Choroid plexus epithelial cell (primary cell): ENCODE data around the gene TTI1.

Source experiments
- DNase-seq: peaks from one replicate; pipeline ENCODE4 v3.0.0-alpha.2; 2010; ENCODE audit warnings: low read depth
- H3K4me3 ChIP-seq: 2 replicates; pipeline ENCODE4 v1.5.1; 2011; ENCODE audit warnings: low read depth, mild to moderate bottlenecking, control low read depth, low read length, moderate library complexity
- CTCF ChIP-seq: conservative IDR thresholded peaks from 2 replicates; pipeline ENCODE4 v1.5.1; 2011; ENCODE audit warnings: low read depth, mild to moderate bottlenecking, control low read depth, inconsistent platforms, low read length, moderate library complexity

Gene TTI1

GRCh38 chr20:38033330-38034107 is at the start of gene TTI1, which contains the start of gene RPRD1B:
TSS of gene TTI1 (minus strand) at chr20:38033456. CDS start at chr20:38013816, 19,640 bp downstream.
TSS of gene RPRD1B (plus strand) at chr20:38033746. CDS start at chr20:38033948, 202 bp downstream.
- H3K4me3 ChIP-seq: peak within 1 kb of the TSS; percentile 93
- no peak for TF ChIP-seq CTCF
- peak; percentile 88 for DNase-seq

GRCh38 chr20:38082894-38083293 is 49.6 kb upstream of the TTI1 start:
- no peak for DNase-seq
- TF ChIP-seq CTCF: no peak
- no peak overlapping the region for H3K4me3 ChIP-seq

GRCh38 chr20:38081575-38081974 is 48.3 kb upstream of the TTI1 start:
- TF ChIP-seq CTCF: no peak
- DNase-seq: no peak
- no peak overlapping the region for H3K4me3 ChIP-seq

- no peak for TF ChIP-seq CTCF
- H3K4me3 ChIP-seq: no peak overlapping the region
- DNase-seq: no peak
Observed at GRCh38 chr20:38079353-38079752, 46.1 kb upstream of the TTI1 start.

GRCh38 chr20:38078084-38078483 is 44.8 kb upstream of the TTI1 start:
- DNase-seq: no peak
- H3K4me3 ChIP-seq: no peak overlapping the region
- no peak for TF ChIP-seq CTCF

- no peak for TF ChIP-seq CTCF
- H3K4me3 ChIP-seq: no peak overlapping the region
- DNase-seq: no peak
Observed at GRCh38 chr20:38076548-38076947, 43.3 kb upstream of the TTI1 start.
